Breast epithelium (tissue), 3 donors: ENCODE results near the gene SLCO1B3.

Source experiments
- POLR2A ChIP-seq: fragments of 450-650 bp; IDR thresholded peaks from one replicate; pipeline ENCODE4 v1.6.1; 2016; ENCODE audit warnings: antibody characterized with exemption, mild to moderate bottlenecking, moderate library complexity
- POLR2AphosphoS5 ChIP-seq, 3 donors: sonication (generic); formaldehyde crosslinking; IDR thresholded peaks; one replicate each; pipeline ENCODE4 v1.6.1; 2017; ENCODE audit warnings: antibody characterized with exemption in 3 of 3
- TF ChIP-seq, protein P1 (sequence below), 3 donors: fragments of 450-650 bp; IDR thresholded peaks; one replicate each; pipeline ENCODE4 v1.5.1; 2016 to 2017; ENCODE audit warnings: antibody characterized with exemption in 3 of 3, mild to moderate bottlenecking in 3 of 3, moderate library complexity in 3 of 3

- TF ChIP-seq POLR2A = no peak
- TF ChIP-seq, protein P1, sequence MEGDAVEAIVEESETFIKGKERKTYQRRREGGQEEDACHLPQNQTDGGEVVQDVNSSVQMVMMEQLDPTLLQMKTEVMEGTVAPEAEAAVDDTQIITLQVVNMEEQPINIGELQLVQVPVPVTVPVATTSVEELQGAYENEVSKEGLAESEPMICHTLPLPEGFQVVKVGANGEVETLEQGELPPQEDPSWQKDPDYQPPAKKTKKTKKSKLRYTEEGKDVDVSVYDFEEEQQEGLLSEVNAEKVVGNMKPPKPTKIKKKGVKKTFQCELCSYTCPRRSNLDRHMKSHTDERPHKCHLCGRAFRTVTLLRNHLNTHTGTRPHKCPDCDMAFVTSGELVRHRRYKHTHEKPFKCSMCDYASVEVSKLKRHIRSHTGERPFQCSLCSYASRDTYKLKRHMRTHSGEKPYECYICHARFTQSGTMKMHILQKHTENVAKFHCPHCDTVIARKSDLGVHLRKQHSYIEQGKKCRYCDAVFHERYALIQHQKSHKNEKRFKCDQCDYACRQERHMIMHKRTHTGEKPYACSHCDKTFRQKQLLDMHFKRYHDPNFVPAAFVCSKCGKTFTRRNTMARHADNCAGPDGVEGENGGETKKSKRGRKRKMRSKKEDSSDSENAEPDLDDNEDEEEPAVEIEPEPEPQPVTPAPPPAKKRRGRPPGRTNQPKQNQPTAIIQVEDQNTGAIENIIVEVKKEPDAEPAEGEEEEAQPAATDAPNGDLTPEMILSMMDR (IDR thresholded peaks at IDR 0.05) = no peak
- no peak for TF ChIP-seq POLR2AphosphoS5 (IDR thresholded peaks at IDR 0.05)
Observed at GRCh38 chr12:20792971-20793370, 17.5 kb upstream of the SLCO1B3 start.
